HEK293 (cell line): ENCODE results near the gene IFITM1.
A peak's percentile ranks its signal among the peaks of the same experiment; 100 is the strongest.
"Not testable (repeated sequence)": the region's sequence is repeated elsewhere in the genome, so short reads cannot be mapped to it uniquely, and the experiment has no call there.

ENCODE experiments used
- CTCF ChIA-PET: fragments of 350-600 bp; formaldehyde crosslinking; extraction: SDS; loops from one replicate; lab custom pipeline; 2021; ENCODE audit warnings: antibody characterized with exemption; lab: Yijun Ruan, JAX
- POLR2A ChIA-PET: fragments of 300-600 bp; formaldehyde crosslinking; extraction: SDS; loops from one replicate; lab custom pipeline; 2020; ENCODE audit warnings: antibody characterized with exemption, inconsistent platforms; lab: Yijun Ruan, JAX
- H3K27ac ChIP-seq: fragments of 200-500 bp; sonication (Bioruptor generic); 2 replicates; pipeline ENCODE4 v1.5.1; 2014; ENCODE audit warnings: low read depth, low read length, control low read depth, inconsistent platforms; ENCODE audit errors: extremely low read depth
- H3K36me3 ChIP-seq, 2 experiments: fragments of 200-500 bp in 1 of 2; sonication (Bioruptor generic) in 1 of 2; 1 replicate in 1 of 2; 2 replicates in 1 of 2; pipeline ENCODE4 v1.5.1; 2014 to 2017; ENCODE audit warnings: inconsistent platforms in 2 of 2, low read length in 2 of 2; ENCODE audit not compliant: control insufficient read depth in 2 of 2, insufficient read depth in 1 of 2
- H3K4me1 ChIP-seq: fragments of 200-500 bp; sonication (Bioruptor generic); 2 replicates; pipeline ENCODE4 v1.5.1; 2014; ENCODE audit warnings: mild to moderate bottlenecking, low read length, inconsistent platforms; ENCODE audit not compliant: control insufficient read depth, insufficient read depth
- H3K4me3 ChIP-seq: 2 replicates; pipeline ENCODE4 v1.5.1; 2011; ENCODE audit warnings: low read depth, mild to moderate bottlenecking, control low read depth, low read length, moderate library complexity
- H3K9me3 ChIP-seq: fragments of 200-500 bp; sonication (Bioruptor generic); 2 replicates; pipeline ENCODE4 v1.5.1; 2014; ENCODE audit warnings: low read depth, low read length, inconsistent platforms; ENCODE audit not compliant: control insufficient read depth, insufficient read depth
- GLIS1 ChIP-seq: fragments of 450-650 bp; formaldehyde crosslinking; IDR thresholded peaks from 2 replicates; pipeline ENCODE4 v1.5.1; 2016; ENCODE audit warnings: missing biosample characterization, missing genetic modification characterization
- GLIS2 ChIP-seq: fragments of 450-650 bp; formaldehyde crosslinking; IDR thresholded peaks from 2 replicates; pipeline ENCODE4 v1.5.1; 2016; ENCODE audit warnings: missing biosample characterization, missing genetic modification characterization
- KLF16 ChIP-seq: fragments of 450-650 bp; formaldehyde crosslinking; IDR thresholded peaks from 2 replicates; pipeline ENCODE4 v1.5.1; 2017; ENCODE audit warnings: missing biosample characterization, missing genetic modification characterization
- KLF8 ChIP-seq: fragments of 450-650 bp; formaldehyde crosslinking; IDR thresholded peaks from 2 replicates; pipeline ENCODE4 v1.5.1; 2016; ENCODE audit warnings: missing biosample characterization, missing genetic modification characterization
- PRDM1 ChIP-seq: fragments of 450-650 bp; formaldehyde crosslinking; IDR thresholded peaks from 2 replicates; pipeline ENCODE4; 2016; ENCODE audit warnings: missing biosample characterization, missing genetic modification characterization
- SETDB1 ChIP-seq: IDR thresholded peaks from one replicate; pipeline ENCODE4 v1.6.1; 2017; ENCODE audit warnings: mild to moderate bottlenecking, low read length, moderate library complexity, mixed read lengths; ENCODE audit not compliant: insufficient read length
- YY2 ChIP-seq: fragments of 450-650 bp; formaldehyde crosslinking; IDR thresholded peaks from 2 replicates; pipeline ENCODE4 v1.5.1; 2016; ENCODE audit warnings: missing biosample characterization, missing genetic modification characterization
- ZFP3 ChIP-seq: fragments of 450-650 bp; formaldehyde crosslinking; IDR thresholded peaks from 2 replicates; pipeline ENCODE4 v1.5.1; 2016; ENCODE audit warnings: low read depth, missing biosample characterization, missing genetic modification characterization
- ZNF16 ChIP-seq: fragments of 450-650 bp; formaldehyde crosslinking; IDR thresholded peaks from 2 replicates; pipeline ENCODE4 v1.5.1; 2016; ENCODE audit warnings: low read depth, missing biosample characterization, missing genetic modification characterization
- ZNF214 ChIP-seq: fragments of 450-650 bp; formaldehyde crosslinking; IDR thresholded peaks from 2 replicates; pipeline ENCODE4 v1.5.1; 2017; ENCODE audit warnings: missing biosample characterization, mild to moderate bottlenecking, missing genetic modification characterization, borderline replicate concordance
- ZNF24 ChIP-seq: fragments of 450-650 bp; formaldehyde crosslinking; IDR thresholded peaks from 2 replicates; pipeline ENCODE4 v1.5.1; 2016; ENCODE audit warnings: missing biosample characterization, missing genetic modification characterization
- ZNF302 ChIP-seq: fragments of 450-650 bp; formaldehyde crosslinking; IDR thresholded peaks from 2 replicates; pipeline ENCODE4 v1.5.1; 2016; ENCODE audit warnings: missing biosample characterization, missing genetic modification characterization, low read depth
- ZNF518A ChIP-seq: fragments of 450-650 bp; formaldehyde crosslinking; conservative IDR thresholded peaks from 2 replicates; pipeline ENCODE4 v1.5.1; 2016; ENCODE audit warnings: low read depth, missing biosample characterization, missing genetic modification characterization
- ZSCAN30 ChIP-seq: fragments of 450-650 bp; IDR thresholded peaks from 2 replicates; pipeline ENCODE4 v1.5.1; 2018; ENCODE audit warnings: missing biosample characterization, mild to moderate bottlenecking, missing genetic modification characterization, moderate library complexity

IFITM1 gene

GRCh38 chr11:283405-284104 is 30.3 kb upstream of the IFITM1 start (continued):
- TF ChIP-seq ZFP3 (tag by site-specific recombination): no peak
- TF ChIP-seq ZNF214 (tag by site-specific recombination): no peak
- TF ChIP-seq SETDB1: peak; percentile 55
- no peak for TF ChIP-seq ZNF518A (tag by site-specific recombination)
- no peak for TF ChIP-seq YY2 (tag by site-specific recombination)
- TF ChIP-seq, all 188 proteins: peak for 4

GRCh38 chr11:284105-285020 is 29.5 kb upstream of the IFITM1 start:
- Histone ChIP-seq H3K4me3 (no peak overlapping the region), H3K27ac (no peak overlapping the region), H3K36me3 (no peaks in the 10 kb centered on the region), H3K9me3 (no peaks in the 10 kb centered on the region), H3K4me1 (no peaks in the 10 kb centered on the region)
- POLR2A ChIA-PET: no interaction called here
- CTCF ChIA-PET: interaction anchor here (0.7 to 1.8 kb wide), 2 partner anchors 21 to 39 kb away, joined by 5 read pairs; no protein-coding TSS in a partner anchor
- peak; percentile 21; the same call in 1 of the 2 replicates for TF ChIP-seq GLIS2 (tag by site-specific recombination)
- no peak for TF ChIP-seq ZNF16
- TF ChIP-seq GLIS1 (tag by site-specific recombination): peak; percentile 15; the same call in 1 of the 2 replicates

GRCh38 chr11:285021-285893 is 28.6 kb upstream of the IFITM1 start:
- H3K9me3 ChIP-seq: no peaks in the 10 kb centered on the region

GRCh38 chr11:285894-286220 is 28.0 kb upstream of the IFITM1 start:
- POLR2A ChIA-PET: no interaction called here
- no peak overlapping the region for H3K4me3 ChIP-seq
- TF ChIP-seq KLF16 (tag by site-specific recombination) (no peak), PRDM1 (0 out of 2 replicates have a peak, but pooled peaks have one; percentile 19), KLF8 (tag by site-specific recombination) (no peak)
- no peak overlapping the region for H3K27ac ChIP-seq
- CTCF ChIA-PET: interaction anchor here (1.0 kb wide), 1 partner anchor 35 kb away, joined by 3 read pairs; no protein-coding TSS in a partner anchor
- H3K36me3 ChIP-seq: peaks cover 0 to 1% of the 10 kb centered on the region in 2 experiments; a peak in 1 of 3 replicates
- no peaks in the 10 kb centered on the region for H3K4me1 ChIP-seq
- no peaks in the 10 kb centered on the region for H3K9me3 ChIP-seq

More at GRCh38 chr11:285021-285893, 28.6 kb upstream of the IFITM1 start:
- ChIA-PET CTCF (interaction anchor here (0.7 kb wide), 1 partner anchor 40 kb away, joined by 5 read pairs; no protein-coding TSS in a partner anchor), POLR2A (no interaction called here)
- Histone ChIP-seq H3K4me3 (no peak overlapping the region), H3K36me3 (no peaks in the 10 kb centered on the region), H3K4me1 (no peaks in the 10 kb centered on the region), H3K27ac (no peak overlapping the region)
- TF ChIP-seq ZSCAN30 (tag by site-specific recombination) (no peak), ZNF302 (no peak), ZNF24 (no peak)

- H3K9me3 ChIP-seq, H3K4me3 ChIP-seq, H3K36me3 ChIP-seq, POLR2A ChIA-PET, H3K4me1 ChIP-seq, H3K27ac ChIP-seq: not testable (repeated sequence)
- CTCF ChIA-PET: interaction anchor here (0.6 to 2.0 kb wide), 3 partner anchors 36 to 163 kb away, joined by 3 to 9 read pairs (median 3); no protein-coding TSS in a partner anchor
Observed at GRCh38 chr11:286977-287820, 26.6 kb upstream of the IFITM1 start.
